Skeletal muscle tissue (tissue), 4 donors: ENCODE data around the gene RYK. TPM values are rescaled to one million over a fixed set of nuclear protein-coding genes. Genes with fewer than 3 reads are reported as not detected.

Experiments
- H3K27ac ChIP-seq: one replicate; pipeline ENCODE4 v1.7.0; 2013; ENCODE audit warnings: mild to moderate bottlenecking, low read depth, low read length, inconsistent platforms
- H3K27me3 ChIP-seq, 3 donors: one replicate each; pipeline ENCODE4 v1.7.0; 2013; ENCODE audit warnings: low read length in 3 of 3; ENCODE audit not compliant: control insufficient read depth in 3 of 3, insufficient read depth in 3 of 3
- H3K36me3 ChIP-seq, 3 donors: one replicate each; pipeline ENCODE4 v1.7.0; 2013; ENCODE audit warnings: low read length in 3 of 3; ENCODE audit not compliant: control insufficient read depth in 3 of 3, insufficient read depth in 3 of 3
- H3K4me1 ChIP-seq, 3 donors: one replicate each; pipeline ENCODE4 v1.7.0; 2013; ENCODE audit warnings: low read length in 3 of 3, mild to moderate bottlenecking in 3 of 3; ENCODE audit not compliant: control insufficient read depth in 3 of 3, insufficient read depth in 3 of 3
- H3K4me3 ChIP-seq, 3 donors: one replicate each; pipeline ENCODE4 v1.7.0; 2013; ENCODE audit warnings: low read length in 3 of 3
- H3K9ac ChIP-seq, 3 donors: one replicate each; pipeline ENCODE4 v1.7.0; 2013; ENCODE audit warnings: low read length in 3 of 3, mild to moderate bottlenecking in 3 of 3, moderate library complexity in 2 of 3, low read depth in 1 of 3
- H3K9me3 ChIP-seq, 3 donors: one replicate each; pipeline ENCODE4 v1.7.0; 2013; ENCODE audit warnings: low read length in 3 of 3; ENCODE audit not compliant: control insufficient read depth in 3 of 3
- total RNA-seq: library from RNA; depleted of rRNA; stranded (reverse); fragments of >200 nt; gene quantifications from one replicate; pipeline ENCODE4 v1.2.3, GENCODE V29; 2014
- donor health status: Osteomylitis.

RYK gene
- total RNA-seq, 1 donor from 2014 or later, result 100 TPM

GRCh38 chr3:134110963-134111362 is 139.7 kb downstream of the RYK start:
- no peak overlapping the region for H3K27ac ChIP-seq
- H3K9ac ChIP-seq, result no peak overlapping the region
- no peaks in the 10 kb centered on the region for H3K4me1 ChIP-seq
- no peaks in the 10 kb centered on the region for H3K27me3 ChIP-seq
- no peak overlapping the region for H3K4me3 ChIP-seq
- no peaks in the 10 kb centered on the region for H3K36me3 ChIP-seq
- H3K9me3 ChIP-seq, result no peaks in the 10 kb centered on the region

Other genes with a start within 250 kb of the RYK start
- gene SLCO2A1, start 220.9 kb downstream of the RYK start, total RNA-seq, result 0.52 TPM
- gene AMOTL2, start 123.6 kb upstream of the RYK start, total RNA-seq, result 56.9 TPM
- gene ANAPC13, start 235.1 kb upstream of the RYK start, total RNA-seq, result 38.6 TPM
- 60.5 TPM for gene CEP63, start 235.2 kb upstream of the RYK start, total RNA-seq